GM13977 (cell line): ENCODE results near the gene PDXK.

ENCODE experiments used
- DNase-seq: peaks from one replicate; pipeline ENCODE4 v3.0.0; 2012; ENCODE audit warnings: low spot score
- in situ Hi-C: fragments of 300-500 bp; cut with MboI; formaldehyde crosslinking; loops from one replicate; pipeline ENCODE4 v1.12.0; 2022; ENCODE audit warnings: low sequenced_read_pairs, low pct_unique_long_range_greater_than_20kb, mixed read lengths, inconsistent platforms; ENCODE audit not compliant: unreplicated experiment
- TF ChIP-seq, protein P1 (sequence below): IDR thresholded peaks from 2 replicates; pipeline ENCODE4 v1.5.1; 2012; ENCODE audit warnings: mild to moderate bottlenecking, control low read depth; ENCODE audit not compliant: insufficient read depth; ENCODE audit errors: extremely low read depth, missing control alignments

PDXK gene

DNA sequence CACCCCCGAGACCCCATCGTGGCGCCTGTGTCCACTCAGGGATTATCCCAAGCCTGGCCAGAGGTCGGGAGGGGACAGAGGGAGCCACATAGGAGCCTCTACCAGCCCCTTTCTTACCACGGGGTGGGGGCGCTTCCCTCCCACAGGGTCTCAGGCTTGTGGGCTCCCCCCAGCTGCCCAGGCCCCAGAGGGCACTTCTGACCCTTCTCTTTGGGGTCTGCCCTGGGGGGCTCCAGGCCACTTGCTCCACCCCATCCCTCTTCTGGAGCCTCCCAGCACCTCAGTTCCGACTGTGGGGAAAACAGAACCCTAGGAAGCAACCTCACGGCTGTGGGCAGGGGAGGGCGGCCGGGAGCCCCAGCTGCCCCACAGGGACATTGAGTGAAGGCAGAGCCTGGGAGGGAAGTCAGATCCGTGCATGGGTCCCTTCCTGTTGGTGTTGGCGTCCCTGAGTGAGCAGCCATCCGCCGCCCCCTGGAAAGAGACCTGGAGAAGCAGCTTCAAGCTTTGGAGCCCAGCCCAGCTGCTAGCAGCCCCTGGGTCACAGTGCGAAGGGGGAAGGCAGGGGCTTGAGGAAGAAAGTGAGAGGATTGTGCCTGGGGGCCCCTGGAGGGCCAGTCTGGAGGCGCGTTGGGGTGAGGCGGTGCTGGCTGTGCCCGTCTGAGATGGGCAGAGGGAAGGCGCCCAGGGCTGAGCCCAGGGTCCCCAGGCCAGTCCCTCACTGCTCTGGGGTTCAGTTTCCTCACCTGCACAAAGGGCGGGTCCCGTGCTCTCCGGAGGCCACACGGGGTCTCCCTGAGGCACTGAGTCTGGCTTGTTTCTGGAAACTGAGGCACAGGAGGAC is 92.6 kb downstream of the PDXK start:
- in situ Hi-C loops, result no loop called here
- TF ChIP-seq, protein P1, sequence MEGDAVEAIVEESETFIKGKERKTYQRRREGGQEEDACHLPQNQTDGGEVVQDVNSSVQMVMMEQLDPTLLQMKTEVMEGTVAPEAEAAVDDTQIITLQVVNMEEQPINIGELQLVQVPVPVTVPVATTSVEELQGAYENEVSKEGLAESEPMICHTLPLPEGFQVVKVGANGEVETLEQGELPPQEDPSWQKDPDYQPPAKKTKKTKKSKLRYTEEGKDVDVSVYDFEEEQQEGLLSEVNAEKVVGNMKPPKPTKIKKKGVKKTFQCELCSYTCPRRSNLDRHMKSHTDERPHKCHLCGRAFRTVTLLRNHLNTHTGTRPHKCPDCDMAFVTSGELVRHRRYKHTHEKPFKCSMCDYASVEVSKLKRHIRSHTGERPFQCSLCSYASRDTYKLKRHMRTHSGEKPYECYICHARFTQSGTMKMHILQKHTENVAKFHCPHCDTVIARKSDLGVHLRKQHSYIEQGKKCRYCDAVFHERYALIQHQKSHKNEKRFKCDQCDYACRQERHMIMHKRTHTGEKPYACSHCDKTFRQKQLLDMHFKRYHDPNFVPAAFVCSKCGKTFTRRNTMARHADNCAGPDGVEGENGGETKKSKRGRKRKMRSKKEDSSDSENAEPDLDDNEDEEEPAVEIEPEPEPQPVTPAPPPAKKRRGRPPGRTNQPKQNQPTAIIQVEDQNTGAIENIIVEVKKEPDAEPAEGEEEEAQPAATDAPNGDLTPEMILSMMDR, result no peak
- no peak for DNase-seq
